Kidney epithelial cell (primary cell): ENCODE measurements around the gene PLXND1. TPM values are rescaled to one million over a fixed set of nuclear protein-coding genes. Genes with fewer than 3 reads are reported as not detected.
"Not testable (repeated sequence)": the region's sequence is repeated elsewhere in the genome, so short reads cannot be mapped to it uniquely, and the experiment has no call there.

Experiments
- DNase-seq: peaks from one replicate; pipeline ENCODE4 v3.0.0-alpha.2; 2010; ENCODE audit warnings: low read depth
- H3K27me3 ChIP-seq: 2 replicates; pipeline ENCODE4 v1.6.0; 2011; ENCODE audit warnings: low read length; ENCODE audit not compliant: control insufficient read depth, insufficient read depth
- H3K36me3 ChIP-seq: 2 replicates; pipeline ENCODE4 v1.5.1; 2011; ENCODE audit warnings: low read length; ENCODE audit not compliant: control insufficient read depth, insufficient read depth
- H3K4me3 ChIP-seq: 2 replicates; pipeline ENCODE4 v1.5.1; 2011; ENCODE audit warnings: low read depth, mild to moderate bottlenecking, control low read depth, low read length
- CTCF ChIP-seq: IDR thresholded peaks from 2 replicates; pipeline ENCODE4 v1.5.1; 2011; ENCODE audit warnings: mild to moderate bottlenecking, moderate library complexity, low read length, control low read depth, inconsistent platforms; ENCODE audit not compliant: insufficient read depth, poor library complexity, severe bottlenecking
- total RNA-seq: library from RNA; depleted of rRNA; stranded (reverse); fragments of >200 nt; gene quantifications from 2 replicates; pipeline ENCODE4 v1.2.3, GENCODE V29; 2015

Gene PLXND1
- total RNA-seq, 1 donor from 2014 or later: 103 TPM

GRCh38 chr3:129612534-129613366, 6.3 kb upstream of the PLXND1 start:
- TF ChIP-seq CTCF: no peak
- Histone ChIP-seq H3K27me3 (no peaks in the 10 kb centered on the region), H3K36me3 (no peaks in the 10 kb centered on the region), H3K4me3 (no peak overlapping the region)
- no peak for DNase-seq

GRCh38 chr3:129611812-129612533, 5.5 kb upstream of the PLXND1 start:
- no peaks in the 10 kb centered on the region for H3K27me3 ChIP-seq
- peak; percentile 13 for TF ChIP-seq CTCF
- DNase-seq: no peak
- no peak overlapping the region for H3K4me3 ChIP-seq
- no peaks in the 10 kb centered on the region for H3K36me3 ChIP-seq

GRCh38 chr3:129611446-129611800, 4.9 kb upstream of the PLXND1 start:
- Histone ChIP-seq H3K36me3 (no peaks in the 10 kb centered on the region), H3K27me3 (no peaks in the 10 kb centered on the region), H3K4me3 (no peak overlapping the region)
- no peak for TF ChIP-seq CTCF
- DNase-seq: no peak

- DNase-seq, H3K27me3 ChIP-seq, H3K36me3 ChIP-seq, H3K4me3 ChIP-seq: not testable (repeated sequence)
These were observed 4.4 kb upstream of the PLXND1 start for GRCh38 chr3:129610794-129611445.

GRCh38 chr3:129610276-129610675, 3.8 kb upstream of the PLXND1 start:
- no peak for DNase-seq
- Histone ChIP-seq H3K4me3 (no peak overlapping the region), H3K36me3 (no peaks in the 10 kb centered on the region), H3K27me3 (no peaks in the 10 kb centered on the region)
- TF ChIP-seq CTCF: no peak

GRCh38 chr3:129609591-129610182, 3.2 kb upstream of the PLXND1 start:
- DNase-seq: no peak
- no peaks in the 10 kb centered on the region for H3K36me3 ChIP-seq
- TF ChIP-seq CTCF: no peak

More at GRCh38 chr3:129609591-129610182, 3.2 kb upstream of the PLXND1 start:
- H3K27me3 ChIP-seq: no peaks in the 10 kb centered on the region
- H3K4me3 ChIP-seq: no peak overlapping the region
